ENCODE data around the gene INSYN2B.

Gene INSYN2B

GRCh38 chr5:169933127-169933526 is 47.2 kb downstream of the INSYN2B start:
- DNase-seq (ENCODE audit: low read depth), result no peak

GRCh38 chr5:169923988-169924387 is 56.3 kb downstream of the INSYN2B start:
- no peak for DNase-seq (ENCODE audit: low read depth)

- DNase-seq (ENCODE audit: low read depth), result no peak
Measured at GRCh38 chr5:169922474-169922873, 57.8 kb downstream of the INSYN2B start.

- DNase-seq (ENCODE audit: low read depth), result no peak
Measured at GRCh38 chr5:169921949-169922348, 58.3 kb downstream of the INSYN2B start.

GRCh38 chr5:169921384-169921783 is 58.9 kb downstream of the INSYN2B start:
- DNase-seq (ENCODE audit: low read depth), result no peak

- no peak for DNase-seq (ENCODE audit: low read depth)
Measured at GRCh38 chr5:169920474-169920873, 59.8 kb downstream of the INSYN2B start.

DNA sequence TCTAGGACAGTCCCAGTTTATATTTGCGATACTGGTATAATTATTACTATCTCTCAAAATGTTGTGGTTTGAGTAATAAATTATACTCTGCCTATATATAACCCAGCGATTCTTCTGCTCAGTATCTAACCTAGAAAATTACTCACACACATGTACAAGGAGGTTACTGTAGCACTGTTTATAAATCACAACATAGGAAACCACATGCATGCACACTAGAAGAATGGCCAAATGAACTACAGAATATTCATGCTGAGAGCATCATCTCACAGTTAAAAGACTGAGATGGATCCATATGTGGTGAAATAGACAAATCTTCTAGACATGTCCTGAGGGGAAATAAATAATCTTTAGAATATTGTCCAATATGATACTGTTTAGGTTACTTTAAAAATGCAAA is 62.1 kb downstream of the INSYN2B start:
- no peak for DNase-seq (ENCODE audit: low read depth)

DNA sequence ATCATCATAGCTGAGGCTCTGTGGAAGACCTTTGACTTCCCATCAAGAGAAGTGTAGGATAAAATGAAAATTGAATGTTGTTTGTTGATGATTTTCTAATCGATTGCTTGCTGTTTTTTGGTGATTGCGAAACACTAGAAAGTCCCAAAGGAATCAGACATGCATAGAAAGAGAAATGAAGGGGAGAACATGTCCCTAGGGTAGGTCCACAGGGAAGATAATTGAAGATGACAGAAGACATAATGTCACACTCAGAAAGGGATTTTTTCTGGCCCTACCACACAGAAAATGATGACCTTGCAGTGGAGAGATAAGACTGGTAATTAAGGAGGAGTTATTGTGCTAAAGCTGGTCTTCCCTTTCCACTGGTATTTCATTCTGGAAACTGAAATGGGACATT is 62.8 kb downstream of the INSYN2B start:
- DNase-seq (ENCODE audit: low read depth), result no peak

GRCh38 chr5:169914766-169915165 is 65.5 kb downstream of the INSYN2B start:
- no peak for DNase-seq (ENCODE audit: low read depth)

- DNase-seq (ENCODE audit: low read depth), result no peak
Measured at GRCh38 chr5:169913479-169913878, 66.8 kb downstream of the INSYN2B start.

GRCh38 chr5:169911448-169912212 is 68.7 kb downstream of the INSYN2B start:
- no peak for DNase-seq (ENCODE audit: low read depth)

- DNase-seq (ENCODE audit: low read depth), result no peak
Measured at GRCh38 chr5:169910393-169910792, 69.9 kb downstream of the INSYN2B start.

DNA sequence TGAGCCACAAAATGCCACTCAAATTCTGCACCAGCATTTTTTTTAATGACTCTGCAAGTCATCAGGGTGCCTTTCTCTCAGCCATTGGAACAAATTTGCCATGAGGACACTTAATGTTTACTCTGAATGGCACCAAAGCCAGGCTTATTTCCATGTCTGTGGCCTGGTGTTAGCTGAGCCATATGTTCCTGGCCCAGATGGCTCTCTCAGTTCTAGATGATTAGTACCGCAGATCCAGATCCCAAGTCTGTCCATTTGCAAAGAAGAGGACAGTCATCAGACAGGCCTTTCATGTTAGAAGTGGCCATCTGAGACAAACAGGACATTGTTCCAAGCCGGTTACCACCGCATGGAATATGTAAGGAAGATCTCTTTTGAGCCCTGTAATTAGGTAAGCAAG is 70.3 kb downstream of the INSYN2B start:
- no peak for DNase-seq (ENCODE audit: low read depth)

GRCh38 chr5:169908864-169909263 is 71.4 kb downstream of the INSYN2B start:
- no peak for DNase-seq (ENCODE audit: low read depth)

- DNase-seq (ENCODE audit: low read depth), result no peak
Measured at GRCh38 chr5:169906745-169907649, 73.3 kb downstream of the INSYN2B start.

GRCh38 chr5:169905017-169905416 is 75.3 kb downstream of the INSYN2B start:
- DNase-seq (ENCODE audit: low read depth), result no peak

DNA sequence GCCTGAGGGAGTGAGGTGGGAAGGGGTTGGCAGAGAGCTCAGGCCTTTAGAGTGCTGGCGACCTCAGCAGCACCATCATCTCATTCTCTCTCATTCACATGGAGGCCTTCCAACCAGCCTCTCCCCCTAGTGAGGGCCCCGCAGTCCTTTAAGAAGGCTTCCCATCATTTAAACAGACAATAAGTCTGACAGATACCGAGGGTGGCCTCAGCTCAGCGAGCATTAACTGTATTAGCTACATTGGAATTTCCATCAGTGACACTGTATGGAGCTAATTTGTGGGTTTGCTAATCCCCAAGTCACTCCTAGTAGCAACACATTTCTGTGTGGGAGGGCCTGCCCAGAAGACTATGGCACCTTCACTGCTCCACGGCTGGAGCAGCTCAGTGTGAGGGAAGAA is 75.8 kb downstream of the INSYN2B start:
- no peak for DNase-seq (ENCODE audit: low read depth)

DNA sequence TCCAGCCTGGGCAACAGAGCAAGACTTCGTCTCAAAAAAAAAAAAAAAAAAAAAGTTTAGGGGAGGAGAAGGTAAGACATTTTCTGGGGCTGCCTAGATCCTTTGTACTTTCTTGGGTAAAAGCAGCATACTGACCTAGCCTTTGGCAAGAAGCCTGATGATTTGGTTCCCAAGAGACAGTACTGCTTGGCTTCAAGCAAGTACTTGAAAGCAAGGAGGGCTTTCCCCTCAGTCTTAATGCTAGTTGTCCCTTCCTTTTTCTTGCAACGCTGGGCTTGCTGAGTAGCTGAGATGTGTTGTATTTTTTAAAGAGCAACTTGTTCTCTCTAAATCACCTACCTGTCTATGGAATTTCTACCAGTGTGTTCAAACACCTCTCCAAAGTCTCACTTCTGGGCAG is 76.2 kb downstream of the INSYN2B start:
- DNase-seq (ENCODE audit: low read depth), result no peak

DNA sequence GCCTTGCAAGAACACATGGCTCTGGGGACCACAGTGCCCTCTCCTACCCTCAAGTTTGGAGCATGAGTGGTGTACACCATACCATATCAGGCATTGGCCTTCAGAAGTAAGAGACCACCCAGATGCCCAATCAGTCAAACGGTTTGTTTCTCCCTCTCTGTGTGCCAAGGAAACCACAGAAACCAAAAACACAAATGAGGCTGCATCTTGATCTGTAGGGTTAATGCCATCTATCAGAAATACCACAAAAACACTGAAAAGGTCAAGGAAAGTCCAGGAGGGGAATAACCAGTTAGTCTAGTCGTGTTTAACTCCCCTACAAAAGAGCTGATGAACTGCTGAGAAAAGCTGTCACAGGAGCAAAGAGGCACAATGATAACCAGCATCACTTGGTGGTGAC is 78.4 kb downstream of the INSYN2B start:
- DNase-seq (ENCODE audit: low read depth), result no peak

GRCh38 chr5:169897481-169897880 is 82.8 kb downstream of the INSYN2B start:
- DNase-seq (ENCODE audit: low read depth), result no peak

DNA sequence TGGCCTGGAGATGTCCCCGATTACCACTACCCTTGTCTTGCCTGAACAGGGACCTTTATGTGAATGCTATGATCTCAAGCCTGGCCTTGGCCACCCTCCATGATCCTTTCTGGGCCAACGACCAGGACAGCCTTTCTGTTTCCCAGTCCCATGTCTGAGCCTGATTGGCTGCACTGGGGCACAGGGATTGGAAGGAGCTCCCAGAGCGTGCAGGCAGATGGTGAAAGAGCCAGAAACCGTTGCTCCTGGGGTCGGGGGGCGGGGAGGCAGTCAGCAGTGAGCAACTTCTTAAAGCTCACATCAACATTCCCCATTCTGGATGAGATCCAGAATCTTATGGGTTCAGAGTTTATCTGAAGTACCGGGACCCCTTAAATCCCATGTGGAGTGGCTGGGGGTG is 84.4 kb downstream of the INSYN2B start:
- no peak for DNase-seq (ENCODE audit: low read depth)

DNA sequence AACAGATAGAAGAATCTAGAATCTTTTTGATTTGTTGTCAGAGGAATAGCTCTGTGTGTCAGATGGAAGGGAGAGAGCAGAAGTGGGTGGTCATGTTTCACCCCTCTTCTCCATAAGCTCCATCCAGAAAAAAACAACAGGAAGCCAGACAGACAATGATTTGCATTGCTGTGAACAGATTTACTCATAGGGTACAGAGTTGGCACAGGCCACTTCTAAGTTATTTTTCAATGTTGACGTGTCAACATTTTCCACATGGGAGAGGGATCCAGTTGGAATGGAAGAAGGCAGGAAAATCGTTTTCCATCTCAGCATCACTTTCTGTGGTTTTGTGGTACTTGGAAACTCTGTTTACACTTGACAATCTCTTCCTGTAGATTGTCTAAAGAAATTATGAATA is 86.7 kb downstream of the INSYN2B start:
- no peak for DNase-seq (ENCODE audit: low read depth)

DNA sequence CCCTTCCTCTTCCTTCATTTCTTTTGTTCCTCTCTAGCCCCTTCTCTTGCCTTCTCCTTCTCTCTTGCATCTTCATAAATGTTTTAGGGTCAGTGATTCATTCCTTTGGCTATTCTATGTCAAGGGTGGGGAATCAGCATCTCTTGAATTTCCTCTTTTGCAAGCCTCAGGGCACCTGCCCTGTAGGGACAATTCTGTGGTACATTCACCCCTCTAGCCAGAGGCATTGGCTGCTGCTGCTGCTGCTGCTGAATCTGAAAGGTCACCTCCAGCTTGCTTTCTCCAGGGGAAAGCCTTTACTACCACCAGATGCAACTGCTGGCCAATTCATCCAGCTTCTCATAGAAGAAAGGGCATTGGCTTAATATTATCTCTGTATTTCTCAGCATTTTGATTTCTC is 87.3 kb downstream of the INSYN2B start:
- DNase-seq (ENCODE audit: low read depth), result no peak
